ENCODE measurements around the gene CYP19A1. TPM values are rescaled to one million over a fixed set of nuclear protein-coding genes. Genes with fewer than 3 reads are reported as not detected.

The CYP19A1 gene
- total RNA-seq, 1 experiment from 2014 or later, result 0.77 TPM

DNA sequence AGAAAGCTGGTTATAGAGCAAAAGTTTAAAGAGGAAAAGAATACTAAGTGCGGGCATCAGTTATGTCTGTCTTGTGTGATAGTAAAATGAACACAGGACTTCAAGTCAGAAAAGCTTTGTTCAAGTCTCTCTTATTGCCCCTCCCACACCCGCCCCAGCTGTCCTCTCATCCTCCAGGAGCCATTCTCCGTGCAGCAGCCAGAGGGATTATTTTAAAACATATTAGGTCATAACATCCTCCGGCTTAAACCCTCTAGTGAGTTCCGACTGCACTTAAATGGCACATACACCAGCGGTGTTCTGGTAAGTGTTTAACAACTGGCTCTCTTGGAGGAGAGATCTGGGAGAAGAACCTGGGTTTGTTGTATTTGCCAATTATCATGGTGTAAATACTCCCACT, 138.9 kb downstream of the CYP19A1 start:
- no peaks in the 10 kb centered on the region for H3K36me3 Mint-ChIP-seq (ENCODE audit: insufficient read depth, unreplicated experiment)
- H3K4me3 Mint-ChIP-seq (ENCODE audit: unreplicated experiment), result no peak overlapping the region
- no peaks in the 10 kb centered on the region for H3K27me3 Mint-ChIP-seq (ENCODE audit: insufficient read depth, unreplicated experiment)
- no peaks in the 10 kb centered on the region for H3K4me1 Mint-ChIP-seq (ENCODE audit: low read depth, unreplicated experiment)
- no TSS peak for BruUV-seq (replicated peaks)
- no peaks in the 10 kb centered on the region for H3K9me3 Mint-ChIP-seq (ENCODE audit: unreplicated experiment)
- CTCF ChIA-PET, result interaction anchor here (1.2 kb wide), 1 partner anchor 183 kb away, joined by 6 read pairs; no protein-coding TSS in a partner anchor
- intact Hi-C loops (cut with micrococcal nuclease; ENCODE audit: unreplicated experiment), result no loop called here
- H3K36me3 ChIP-seq (ENCODE audit: control insufficient read depth, insufficient read depth, low read length), result no peaks in the 10 kb centered on the region
- no peaks in the 10 kb centered on the region for H3K9me3 ChIP-seq
- DNase-seq, result no peak
- H3K27me3 ChIP-seq (replicated peaks; ENCODE audit: control insufficient read depth, insufficient read depth, low read length), result no peaks in the 10 kb centered on the region; the same call in 1 of the 2 replicates
- H3K4me1 ChIP-seq, result no peaks in the 10 kb centered on the region
- POLR2A ChIA-PET, result no interaction called here
- H3K4me3 ChIP-seq (ENCODE audit: low read depth, low read length), result no peak overlapping the region
- TF ChIP-seq, protein P1, sequence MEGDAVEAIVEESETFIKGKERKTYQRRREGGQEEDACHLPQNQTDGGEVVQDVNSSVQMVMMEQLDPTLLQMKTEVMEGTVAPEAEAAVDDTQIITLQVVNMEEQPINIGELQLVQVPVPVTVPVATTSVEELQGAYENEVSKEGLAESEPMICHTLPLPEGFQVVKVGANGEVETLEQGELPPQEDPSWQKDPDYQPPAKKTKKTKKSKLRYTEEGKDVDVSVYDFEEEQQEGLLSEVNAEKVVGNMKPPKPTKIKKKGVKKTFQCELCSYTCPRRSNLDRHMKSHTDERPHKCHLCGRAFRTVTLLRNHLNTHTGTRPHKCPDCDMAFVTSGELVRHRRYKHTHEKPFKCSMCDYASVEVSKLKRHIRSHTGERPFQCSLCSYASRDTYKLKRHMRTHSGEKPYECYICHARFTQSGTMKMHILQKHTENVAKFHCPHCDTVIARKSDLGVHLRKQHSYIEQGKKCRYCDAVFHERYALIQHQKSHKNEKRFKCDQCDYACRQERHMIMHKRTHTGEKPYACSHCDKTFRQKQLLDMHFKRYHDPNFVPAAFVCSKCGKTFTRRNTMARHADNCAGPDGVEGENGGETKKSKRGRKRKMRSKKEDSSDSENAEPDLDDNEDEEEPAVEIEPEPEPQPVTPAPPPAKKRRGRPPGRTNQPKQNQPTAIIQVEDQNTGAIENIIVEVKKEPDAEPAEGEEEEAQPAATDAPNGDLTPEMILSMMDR (IDR thresholded peaks at IDR 0.05; ENCODE audit: insufficient read depth in 1 of 2, low read depth in 1 of 2, low read length in 1 of 2, severe bottlenecking in 1 of 2, unreplicated experiment in 1 of 2), result no peak
- no peak overlapping the region for H3K27ac Mint-ChIP-seq (ENCODE audit: unreplicated experiment)

DNA sequence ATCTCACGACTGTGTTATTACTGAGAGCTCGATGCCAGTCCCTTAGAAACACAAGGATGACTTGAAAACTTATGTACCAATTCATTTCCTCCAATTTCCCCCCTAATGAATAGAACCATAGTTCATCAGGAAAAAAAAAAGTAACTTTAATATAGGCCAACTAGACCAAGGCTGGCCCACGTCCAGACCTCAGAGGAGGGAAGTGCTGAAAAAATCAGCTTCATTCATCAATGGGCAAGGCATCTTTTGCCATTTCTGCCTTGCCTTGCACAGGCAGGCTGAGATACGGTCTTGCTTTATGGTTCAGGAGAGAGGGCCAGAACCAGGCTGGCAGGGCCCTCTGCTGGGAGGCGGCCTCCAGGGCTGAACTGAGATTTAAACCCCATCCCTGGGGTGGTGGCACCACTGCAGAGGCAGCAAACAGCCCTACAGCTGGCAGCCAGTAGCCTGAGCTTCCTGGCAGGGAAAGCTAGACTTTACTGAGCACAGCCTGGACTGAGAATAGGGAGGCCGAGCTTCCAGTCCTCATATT, 139.6 kb downstream of the CYP19A1 start:
- no peak for DNase-seq
- ChIA-PET POLR2A (interaction anchor here (0.5 kb wide), 1 partner anchor 412 kb away, joined by 3 read pairs; no protein-coding TSS in a partner anchor), CTCF (interaction anchor here (1.2 kb wide), 1 partner anchor 184 kb away, joined by 6 read pairs; no protein-coding TSS in a partner anchor)
- Mint-ChIP-seq H3K4me3 (ENCODE audit: unreplicated experiment) (no peak overlapping the region), H3K36me3 (ENCODE audit: insufficient read depth, unreplicated experiment) (no peaks in the 10 kb centered on the region), H3K9me3 (ENCODE audit: unreplicated experiment) (no peaks in the 10 kb centered on the region), H3K4me1 (ENCODE audit: low read depth, unreplicated experiment) (no peaks in the 10 kb centered on the region), H3K27me3 (ENCODE audit: insufficient read depth, unreplicated experiment) (no peaks in the 10 kb centered on the region), H3K27ac (ENCODE audit: unreplicated experiment) (no peak overlapping the region)
- TF ChIP-seq, protein P1 (IDR thresholded peaks at IDR 0.05; ENCODE audit: insufficient read depth in 1 of 2, low read depth in 1 of 2, low read length in 1 of 2, severe bottlenecking in 1 of 2, unreplicated experiment in 1 of 2), result no peak
- H3K4me1 ChIP-seq, result no peaks in the 10 kb centered on the region
- no peak overlapping the region for H3K4me3 ChIP-seq (ENCODE audit: low read depth, low read length)
- intact Hi-C loops (cut with micrococcal nuclease; ENCODE audit: unreplicated experiment), result no loop called here
- no peaks in the 10 kb centered on the region; the same call in 1 of the 2 replicates for H3K27me3 ChIP-seq (replicated peaks; ENCODE audit: control insufficient read depth, insufficient read depth, low read length)
- H3K9me3 ChIP-seq, result no peaks in the 10 kb centered on the region
- no peaks in the 10 kb centered on the region for H3K36me3 ChIP-seq (ENCODE audit: control insufficient read depth, insufficient read depth, low read length)
- no TSS peak for BruUV-seq (replicated peaks)

DNA sequence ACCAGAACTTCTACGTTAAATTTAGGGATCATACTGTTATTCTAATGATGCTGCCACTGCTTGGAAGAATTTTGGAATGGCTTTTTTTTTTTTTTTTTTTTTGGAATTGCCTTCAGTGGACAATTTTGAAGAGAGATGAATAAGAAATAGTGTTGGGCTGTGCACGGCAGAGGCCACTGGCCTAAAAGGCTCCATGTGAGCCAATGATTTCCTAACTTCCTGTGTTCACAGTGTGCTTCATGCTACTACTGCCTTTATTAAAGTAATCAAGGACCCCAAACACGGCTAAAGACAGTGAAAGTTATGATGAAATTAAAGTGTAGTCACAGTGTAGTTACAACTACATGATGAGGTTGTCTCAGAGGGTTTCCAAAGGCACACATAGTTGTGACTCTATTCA, 142.9 kb downstream of the CYP19A1 start:
- no TSS peak for BruUV-seq (replicated peaks)
- H3K36me3 Mint-ChIP-seq (ENCODE audit: insufficient read depth, unreplicated experiment), result no peaks in the 10 kb centered on the region
- POLR2A ChIA-PET, result no interaction called here
- H3K4me3 ChIP-seq (ENCODE audit: low read depth, low read length), result no peak overlapping the region
- H3K4me1 ChIP-seq, result no peaks in the 10 kb centered on the region
- no peaks in the 10 kb centered on the region for H3K27me3 Mint-ChIP-seq (ENCODE audit: insufficient read depth, unreplicated experiment)
- DNase-seq, result no peak
- TF ChIP-seq, protein P1 (IDR thresholded peaks at IDR 0.05; ENCODE audit: insufficient read depth in 1 of 2, low read depth in 1 of 2, low read length in 1 of 2, severe bottlenecking in 1 of 2, unreplicated experiment in 1 of 2), result no peak
- H3K27ac Mint-ChIP-seq (ENCODE audit: unreplicated experiment), result no peak overlapping the region
- H3K9me3 Mint-ChIP-seq (ENCODE audit: unreplicated experiment), result no peaks in the 10 kb centered on the region
- H3K27me3 ChIP-seq (replicated peaks; ENCODE audit: control insufficient read depth, insufficient read depth, low read length), result no peaks in the 10 kb centered on the region; the same call in 1 of the 2 replicates
- peaks cover 8% of the 10 kb centered on the region for H3K4me1 Mint-ChIP-seq (ENCODE audit: low read depth, unreplicated experiment)
- CTCF ChIA-PET, result no interaction called here
- H3K36me3 ChIP-seq (ENCODE audit: control insufficient read depth, insufficient read depth, low read length), result no peaks in the 10 kb centered on the region
- no peak overlapping the region for H3K4me3 Mint-ChIP-seq (ENCODE audit: unreplicated experiment)
- intact Hi-C loops (cut with micrococcal nuclease; ENCODE audit: unreplicated experiment), result no loop called here
- no peaks in the 10 kb centered on the region for H3K9me3 ChIP-seq

Measured in Caco-2 (cell line).